ENCODE measurements around the gene MIA.
A peak's percentile ranks its signal among the peaks of the same experiment; 100 is the strongest.
"Not testable (repeated sequence)": the region's sequence is repeated elsewhere in the genome, so short reads cannot be mapped to it uniquely, and the experiment has no call there.

Gene MIA

DNA sequence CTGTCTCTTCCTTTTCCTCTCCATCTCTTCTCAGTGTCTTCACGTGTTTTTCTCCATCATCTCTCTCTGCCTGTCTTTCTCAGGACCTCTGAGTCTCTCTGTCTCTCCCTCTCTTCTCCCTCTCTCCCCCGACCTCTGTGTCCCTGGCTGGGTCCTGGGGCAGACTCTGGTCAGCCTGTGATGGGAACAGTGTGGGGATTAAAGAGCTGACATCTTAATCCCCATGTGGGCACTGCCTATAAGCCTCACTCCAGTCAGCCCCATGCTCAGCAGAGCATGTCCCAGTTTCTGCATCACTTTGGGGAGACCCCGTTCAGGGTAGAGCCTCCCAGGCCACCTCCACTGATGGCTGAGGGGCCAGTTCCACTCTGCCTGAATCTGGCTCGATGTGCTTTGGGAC is 39.9 kb downstream of the MIA start:
- TF ChIP-seq, protein P1, sequence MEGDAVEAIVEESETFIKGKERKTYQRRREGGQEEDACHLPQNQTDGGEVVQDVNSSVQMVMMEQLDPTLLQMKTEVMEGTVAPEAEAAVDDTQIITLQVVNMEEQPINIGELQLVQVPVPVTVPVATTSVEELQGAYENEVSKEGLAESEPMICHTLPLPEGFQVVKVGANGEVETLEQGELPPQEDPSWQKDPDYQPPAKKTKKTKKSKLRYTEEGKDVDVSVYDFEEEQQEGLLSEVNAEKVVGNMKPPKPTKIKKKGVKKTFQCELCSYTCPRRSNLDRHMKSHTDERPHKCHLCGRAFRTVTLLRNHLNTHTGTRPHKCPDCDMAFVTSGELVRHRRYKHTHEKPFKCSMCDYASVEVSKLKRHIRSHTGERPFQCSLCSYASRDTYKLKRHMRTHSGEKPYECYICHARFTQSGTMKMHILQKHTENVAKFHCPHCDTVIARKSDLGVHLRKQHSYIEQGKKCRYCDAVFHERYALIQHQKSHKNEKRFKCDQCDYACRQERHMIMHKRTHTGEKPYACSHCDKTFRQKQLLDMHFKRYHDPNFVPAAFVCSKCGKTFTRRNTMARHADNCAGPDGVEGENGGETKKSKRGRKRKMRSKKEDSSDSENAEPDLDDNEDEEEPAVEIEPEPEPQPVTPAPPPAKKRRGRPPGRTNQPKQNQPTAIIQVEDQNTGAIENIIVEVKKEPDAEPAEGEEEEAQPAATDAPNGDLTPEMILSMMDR (IDR thresholded peaks at IDR 0.05; ENCODE audit: extremely low read depth, insufficient read depth, missing control alignments): no peak
- DNase-seq (ENCODE audit: low spot score): no peak
- in situ Hi-C loops (cut with MboI; ENCODE audit: low pct_unique_long_range_greater_than_20kb, low sequenced_read_pairs, unreplicated experiment): loop anchor here (10.0 kb wide), 1 partner anchor 160 kb away; no protein-coding TSS in a partner anchor

DNA sequence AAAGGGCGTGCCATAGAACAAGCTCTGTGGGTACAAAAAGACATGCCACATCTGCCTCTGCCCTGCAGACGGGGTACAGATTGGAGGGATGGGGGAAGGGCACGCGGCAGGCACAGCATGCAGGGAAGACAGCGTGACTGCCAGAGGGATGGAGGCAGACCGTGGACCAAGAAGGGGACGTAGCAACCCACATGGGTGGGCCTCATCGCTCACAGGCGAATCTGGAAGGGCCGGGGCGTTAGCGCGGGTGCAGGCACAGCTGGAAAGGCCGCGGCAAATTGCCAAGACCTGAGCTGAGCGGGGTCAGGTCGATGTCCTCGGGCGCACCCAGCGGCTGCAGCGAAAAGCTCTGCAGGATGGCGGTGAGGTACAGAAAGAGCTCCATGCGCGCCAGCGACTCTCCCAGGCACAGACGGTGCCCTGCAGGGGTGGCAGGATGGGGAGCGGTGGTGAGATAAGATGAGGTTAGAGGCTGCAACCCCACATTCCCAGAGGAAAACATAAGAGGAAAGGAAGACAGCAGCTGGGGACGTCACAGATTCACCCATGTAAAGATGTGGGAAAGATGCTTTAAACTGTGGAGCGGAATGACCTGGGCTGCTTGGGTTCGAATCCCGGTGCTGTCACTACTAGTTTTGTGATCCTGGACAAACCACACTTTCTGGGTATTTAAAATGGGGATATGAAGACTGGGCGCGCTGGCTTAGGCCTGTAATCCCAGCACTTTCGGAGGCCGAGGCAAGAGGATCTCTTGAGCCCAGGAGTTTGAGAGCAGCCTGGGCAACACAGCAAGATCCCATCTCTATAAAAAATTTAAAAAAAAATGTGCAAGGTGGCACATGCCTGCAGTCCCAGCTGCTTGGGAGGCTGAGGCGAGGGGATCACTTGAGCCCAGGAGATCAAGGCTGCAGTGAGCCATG is 43.4 kb downstream of the MIA start:
- TF ChIP-seq, protein P1 (IDR thresholded peaks at IDR 0.05; ENCODE audit: extremely low read depth, insufficient read depth, missing control alignments): peak; percentile 35
- in situ Hi-C loops (cut with MboI; ENCODE audit: low pct_unique_long_range_greater_than_20kb, low sequenced_read_pairs, unreplicated experiment): loop anchor here (10.0 kb wide), 1 partner anchor 164 kb away; no protein-coding TSS in a partner anchor
- not testable (repeated sequence) for DNase-seq (ENCODE audit: low spot score)

DNA sequence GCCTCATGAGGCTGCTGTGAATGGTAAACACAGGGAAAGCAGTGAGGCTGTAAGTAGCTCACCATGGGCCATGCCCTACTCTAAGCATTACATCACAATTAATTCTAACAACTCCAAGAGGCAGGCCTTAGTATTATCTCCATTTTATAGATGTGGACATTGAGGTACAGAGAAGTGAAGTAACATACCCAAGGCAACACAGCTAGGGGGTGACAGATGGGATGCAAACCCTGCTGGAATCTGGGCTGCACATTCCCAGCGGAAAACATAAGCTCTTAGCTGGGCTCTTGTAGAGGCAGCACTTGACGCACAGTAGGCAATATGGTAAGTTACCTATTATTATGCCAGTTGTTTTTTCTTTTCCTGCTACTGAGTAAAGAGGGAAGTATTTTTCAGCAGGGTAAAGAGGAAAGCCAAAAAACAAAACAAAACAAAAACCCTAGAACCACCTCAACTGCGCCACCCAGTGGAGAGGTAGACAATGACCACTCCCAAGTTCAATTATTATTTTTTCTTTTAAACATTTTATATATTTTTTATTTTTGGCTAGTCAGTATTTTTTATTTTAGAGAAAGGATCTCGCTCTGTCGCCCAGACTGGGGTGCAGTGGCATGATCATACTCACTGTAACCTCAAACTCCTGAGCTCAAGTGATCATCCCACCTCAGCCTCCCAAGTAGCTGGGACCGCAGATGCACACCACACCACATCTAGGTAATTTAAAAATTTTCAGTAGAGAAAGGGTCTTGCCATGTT is 44.3 kb downstream of the MIA start:
- TF ChIP-seq, protein P1 (IDR thresholded peaks at IDR 0.05; ENCODE audit: extremely low read depth, insufficient read depth, missing control alignments): peak; percentile 65
- not testable (repeated sequence) for DNase-seq (ENCODE audit: low spot score)
- in situ Hi-C loops (cut with MboI; ENCODE audit: low pct_unique_long_range_greater_than_20kb, low sequenced_read_pairs, unreplicated experiment): loop anchor here (10.0 kb wide), 1 partner anchor 165 kb away; no protein-coding TSS in a partner anchor

DNA sequence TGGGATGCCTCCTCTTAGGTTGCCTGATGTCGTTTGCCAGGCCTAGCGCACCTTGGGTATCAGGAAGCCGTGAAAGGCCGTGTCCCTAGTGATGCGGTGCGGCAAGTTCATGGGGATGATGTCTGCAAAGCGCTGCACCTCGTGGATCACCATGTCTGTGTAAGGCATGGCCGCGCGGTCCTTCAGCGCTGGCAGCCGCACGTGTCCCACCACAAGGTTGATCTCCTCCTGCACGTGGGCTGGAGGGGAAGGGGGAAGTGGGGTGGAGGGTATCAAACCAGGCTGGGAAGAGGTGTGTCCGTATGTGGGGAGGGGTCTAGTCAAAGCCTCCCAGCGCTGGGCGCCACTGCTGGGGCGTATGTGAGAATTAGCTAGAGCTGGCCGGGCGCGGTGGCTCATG is 46.8 kb downstream of the MIA start:
- in situ Hi-C loops (cut with MboI; ENCODE audit: low pct_unique_long_range_greater_than_20kb, low sequenced_read_pairs, unreplicated experiment): no loop called here
- TF ChIP-seq, protein P1 (IDR thresholded peaks at IDR 0.05; ENCODE audit: extremely low read depth, insufficient read depth, missing control alignments): no peak

DNA sequence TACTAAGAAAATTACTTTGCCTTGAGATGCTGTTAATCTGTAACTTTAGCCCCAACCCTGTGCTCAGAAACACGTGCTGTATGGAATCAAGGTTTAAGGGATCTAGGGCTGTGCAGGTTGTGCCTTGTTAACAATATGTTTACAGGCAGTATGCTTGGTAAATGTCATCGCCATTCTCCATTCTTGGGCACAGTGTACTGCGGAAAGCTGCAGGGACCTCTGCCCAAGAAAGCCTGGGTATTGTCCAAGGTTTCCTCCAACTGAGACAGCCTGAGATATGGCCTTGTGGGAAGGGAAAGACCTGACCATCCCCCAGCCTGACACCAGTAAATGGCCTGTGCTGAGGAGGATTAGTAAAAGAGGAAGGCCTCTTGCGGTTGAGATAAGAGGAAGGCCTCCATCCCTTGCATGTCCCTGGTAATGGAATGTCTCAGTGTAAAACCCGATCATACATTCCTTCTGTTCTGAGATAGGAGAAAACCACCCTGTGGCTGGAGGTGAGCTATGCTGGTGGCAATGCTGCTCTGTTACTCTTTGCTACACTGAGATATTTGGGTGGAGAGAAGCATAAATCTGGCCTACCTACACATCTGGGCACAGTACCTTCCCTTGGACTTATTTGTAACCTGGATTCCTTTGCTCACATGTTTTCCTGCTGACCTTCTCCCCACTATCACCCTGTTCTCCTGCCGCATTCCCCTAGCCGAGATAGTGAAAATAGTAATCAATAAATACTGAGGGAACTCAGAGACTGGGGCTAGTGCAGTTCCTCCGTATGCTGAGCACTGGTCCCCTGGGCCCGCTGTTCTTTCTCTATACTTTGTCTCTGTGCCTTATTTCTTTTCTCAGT is 47.6 kb downstream of the MIA start:
- in situ Hi-C loops (cut with MboI; ENCODE audit: low pct_unique_long_range_greater_than_20kb, low sequenced_read_pairs, unreplicated experiment); DNase-seq (ENCODE audit: low spot score): not testable (repeated sequence)

More for the DNA sequence above, 46.8 kb downstream of the MIA start:
- DNase-seq (ENCODE audit: low spot score): no peak

DNA sequence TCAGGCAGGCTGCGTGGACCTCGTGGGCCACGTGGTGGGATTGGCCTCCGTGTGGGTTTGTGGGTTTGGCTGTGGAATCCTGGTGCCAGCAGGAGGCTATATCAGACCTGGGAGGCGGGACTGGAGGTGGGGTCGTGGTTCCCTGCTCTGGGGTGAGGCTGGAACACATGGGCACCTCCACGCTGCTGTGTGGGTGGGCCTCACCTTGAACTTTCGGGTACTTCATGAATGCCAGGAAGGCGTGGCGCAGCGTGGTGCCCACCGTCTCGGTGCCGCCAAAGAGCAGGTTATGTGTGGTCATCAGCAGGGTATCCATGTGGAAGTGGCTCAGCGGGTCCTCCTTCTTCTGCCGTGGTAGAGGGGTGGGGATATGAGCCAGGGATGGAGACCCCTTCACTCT is 49.6 kb downstream of the MIA start:
- in situ Hi-C loops (cut with MboI; ENCODE audit: low pct_unique_long_range_greater_than_20kb, low sequenced_read_pairs, unreplicated experiment): not testable (repeated sequence)

DNA sequence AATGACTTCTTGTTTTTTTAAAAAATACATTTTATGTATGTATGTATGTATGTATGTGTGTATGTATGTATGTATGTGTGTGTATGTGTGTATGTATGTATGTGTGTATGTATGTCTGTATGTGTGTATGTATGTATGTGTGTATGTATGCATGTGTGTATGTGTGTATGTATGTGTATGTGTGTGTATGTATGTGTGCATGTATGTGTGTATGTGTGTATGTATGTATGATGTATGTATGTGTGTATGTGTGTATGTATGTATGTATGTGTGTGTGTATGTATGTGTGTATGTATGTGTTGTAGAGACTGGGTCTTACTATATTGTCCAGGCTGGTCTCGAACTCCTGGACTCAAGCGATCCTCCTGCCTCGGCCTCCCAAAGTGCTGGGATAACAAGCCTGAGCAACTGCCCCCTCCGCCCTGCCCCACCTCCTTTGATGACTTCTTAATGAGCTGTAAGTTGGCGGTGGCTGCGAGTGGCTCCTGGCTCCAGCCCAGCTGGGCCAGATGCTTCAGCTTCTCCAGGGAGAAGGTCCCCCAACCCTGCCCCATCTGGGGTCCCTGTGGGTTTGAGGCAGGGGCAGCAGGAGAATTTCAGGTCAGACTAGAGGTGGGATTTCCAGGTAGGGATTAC is 50.3 kb downstream of the MIA start:
- DNase-seq (ENCODE audit: low spot score); in situ Hi-C loops (cut with MboI; ENCODE audit: low pct_unique_long_range_greater_than_20kb, low sequenced_read_pairs, unreplicated experiment): not testable (repeated sequence)

More for the DNA sequence above, 49.6 kb downstream of the MIA start:
- DNase-seq (ENCODE audit: low spot score): not testable (repeated sequence)

DNA sequence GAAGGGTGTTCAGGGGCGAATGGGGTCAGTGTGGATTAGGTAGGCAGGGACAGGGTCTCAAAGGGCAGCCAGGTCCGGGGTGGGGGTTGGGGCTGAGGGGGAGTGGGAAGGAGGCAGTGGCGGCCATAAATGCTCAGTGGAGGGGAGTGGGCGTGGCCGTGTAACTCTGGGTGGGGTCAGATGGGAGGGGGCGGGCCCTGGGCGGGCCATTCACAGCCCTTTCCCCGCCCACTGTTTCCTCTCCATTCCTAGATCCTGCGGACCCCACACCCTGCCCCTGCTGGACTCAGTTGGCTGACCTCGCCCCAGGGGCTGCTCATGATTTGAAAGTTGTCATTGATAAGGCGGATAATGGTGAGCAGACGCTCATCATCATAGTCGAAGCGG is 51.0 kb downstream of the MIA start:
- in situ Hi-C loops (cut with MboI; ENCODE audit: low pct_unique_long_range_greater_than_20kb, low sequenced_read_pairs, unreplicated experiment); DNase-seq (ENCODE audit: low spot score): not testable (repeated sequence)

DNA sequence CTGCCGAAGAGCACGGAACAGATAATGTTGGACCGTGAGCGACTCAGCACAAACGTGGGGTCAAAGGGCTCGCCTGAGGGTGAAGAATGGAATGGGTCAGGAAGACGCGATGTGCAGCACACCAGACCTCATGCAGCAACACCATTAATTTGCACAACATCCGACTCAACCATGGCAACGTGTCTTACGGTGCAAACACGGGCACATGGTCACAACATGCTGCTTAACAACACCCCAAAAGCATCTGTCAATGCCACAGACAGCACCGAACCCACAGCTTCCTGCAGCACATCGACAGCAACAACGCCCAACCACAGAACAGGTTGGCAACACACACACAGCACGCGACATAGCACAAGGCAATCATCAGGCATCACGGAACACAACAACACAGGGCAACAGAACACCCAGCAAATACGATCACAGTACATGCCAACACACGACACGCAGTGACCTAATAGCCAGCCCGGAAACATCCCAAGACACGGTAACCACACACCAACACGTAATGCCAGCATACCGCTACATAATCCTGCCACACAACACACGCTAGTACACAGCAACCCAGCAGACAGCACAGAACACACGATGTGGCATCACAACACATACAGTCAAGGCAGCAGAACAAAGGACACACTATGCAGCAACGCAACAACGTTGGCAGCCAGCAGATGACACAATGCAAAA is 51.5 kb downstream of the MIA start:
- DNase-seq (ENCODE audit: low spot score); in situ Hi-C loops (cut with MboI; ENCODE audit: low pct_unique_long_range_greater_than_20kb, low sequenced_read_pairs, unreplicated experiment): not testable (repeated sequence)

Measured in GM13977 (cell line).